GM23338 (cell line): ENCODE data around the gene LPP. TPM values are rescaled to one million over a fixed set of nuclear protein-coding genes. Genes with fewer than 3 reads are reported as not detected.
A peak's percentile ranks its signal among the peaks of the same experiment; 100 is the strongest.

Source experiments
- ATAC-seq: fragments of 200-7000 bp; cut with Tn5 transposase; 3 replicates; pipeline ENCODE4 v1.9.1; 2020
- DNase-seq: peaks from one replicate; pipeline ENCODE4 v3.0.0-alpha.2; 2015; ENCODE audit warnings: low spot score
- H2AFZ ChIP-seq: fragments of 200-600 bp; sonication (generic); 2 replicates; pipeline ENCODE4 v1.8.0; 2016; ENCODE audit warnings: antibody characterized with exemption, mild to moderate bottlenecking, moderate library complexity
- H3F3A ChIP-seq: fragments of 200-600 bp; sonication (generic); replicated peaks from 2 replicates; pipeline ENCODE4 v1.8.0; 2017; ENCODE audit warnings: antibody characterized with exemption, mixed run types, low read depth
- H3K27ac ChIP-seq: fragments of 200-600 bp; sonication (generic); 2 replicates; pipeline ENCODE4 v1.6.1; 2016; ENCODE audit warnings: low read depth
- H3K27me3 ChIP-seq: fragments of 200-600 bp; sonication (generic); 2 replicates; pipeline ENCODE4 v1.8.0; 2016; ENCODE audit warnings: mild to moderate bottlenecking, mixed run types, moderate library complexity; ENCODE audit not compliant: insufficient read depth
- H3K36me3 ChIP-seq: fragments of 200-600 bp; sonication (generic); 2 replicates; pipeline ENCODE4 v1.8.0; 2016; ENCODE audit warnings: mild to moderate bottlenecking; ENCODE audit not compliant: insufficient read depth
- H3K4me1 ChIP-seq: fragments of 200-600 bp; sonication (generic); 2 replicates; pipeline ENCODE4 v1.8.0; 2016; ENCODE audit warnings: mild to moderate bottlenecking, moderate library complexity; ENCODE audit not compliant: insufficient read depth
- H3K4me2 ChIP-seq: fragments of 200-600 bp; sonication (generic); 2 replicates; pipeline ENCODE4 v1.7.1; 2017; ENCODE audit warnings: mixed run types
- H3K4me3 ChIP-seq: fragments of 200-600 bp; sonication (generic); 2 replicates; pipeline ENCODE4 v1.6.1; 2016; ENCODE audit warnings: mixed run types
- H3K79me2 ChIP-seq: fragments of 200-600 bp; sonication (generic); replicated peaks from 2 replicates; pipeline ENCODE4 v1.8.0; 2017; ENCODE audit warnings: mild to moderate bottlenecking; ENCODE audit not compliant: insufficient read depth
- H3K9me2 ChIP-seq: fragments of 200-600 bp; sonication (generic); 2 replicates; pipeline ENCODE4 v1.8.0; 2017; ENCODE audit not compliant: insufficient read depth
- H4K20me1 ChIP-seq: fragments of 200-600 bp; sonication (generic); replicated peaks from 2 replicates; pipeline ENCODE4 v1.8.0; 2017; ENCODE audit warnings: mild to moderate bottlenecking; ENCODE audit not compliant: insufficient read depth
- H3K27ac Mint-ChIP-seq: 2 replicates; pipeline ENCODE4 v1.8.0; 2020; ENCODE audit warnings: inconsistent platforms, mild to moderate bottlenecking, moderate library complexity, mixed read lengths
- H3K27me3 Mint-ChIP-seq: 3 replicates; pipeline ENCODE4 v1.8.0; 2022; ENCODE audit warnings: low read depth, mild to moderate bottlenecking, moderate library complexity, mixed read lengths, inconsistent platforms; ENCODE audit not compliant: insufficient read depth, poor library complexity
- H3K36me3 Mint-ChIP-seq: 3 replicates; pipeline ENCODE4 v1.8.0; 2021; ENCODE audit warnings: low read depth, mild to moderate bottlenecking, inconsistent platforms, moderate library complexity, mixed read lengths
- H3K4me1 Mint-ChIP-seq: 3 replicates; pipeline ENCODE4 v1.8.0; 2020; ENCODE audit warnings: mild to moderate bottlenecking, inconsistent platforms, mixed read lengths
- H3K4me3 Mint-ChIP-seq: 3 replicates; pipeline ENCODE4 v1.8.0; 2021; ENCODE audit warnings: moderate library complexity, mild to moderate bottlenecking, inconsistent platforms, mixed read lengths
- H3K9me3 Mint-ChIP-seq: 3 replicates; pipeline ENCODE4 v1.8.0; 2020; ENCODE audit warnings: moderate library complexity, mild to moderate bottlenecking, inconsistent platforms, mixed read lengths
- CREB1 ChIP-seq: fragments of 250-450 bp; sonication (Bioruptor Pico); IDR thresholded peaks from 2 replicates; pipeline ENCODE4 v1.5.0; 2020; ENCODE audit warnings: low read depth, mild to moderate bottlenecking, moderate library complexity
- CTCF ChIP-seq, 2 experiments: fragments of 200-600 bp in 1 of 2; sonication (generic) in 1 of 2; conservative IDR thresholded peaks; 2 replicates each; pipeline versions ENCODE4 v1.5.1 to v1.6.1; 2016 to 2017; ENCODE audit warnings: antibody characterized with exemption in 2 of 2, low read depth in 2 of 2, mild to moderate bottlenecking in 2 of 2, moderate library complexity in 1 of 2
- EZH2 ChIP-seq: fragments of 200-600 bp; sonication (generic); IDR thresholded peaks from one replicate; pipeline ENCODE4 v1.8.0; 2017; ENCODE audit warnings: antibody characterized with exemption, mild to moderate bottlenecking, low read depth; ENCODE audit not compliant: unreplicated experiment
- EZH2phosphoT487 ChIP-seq: fragments of 200-600 bp; sonication (generic); IDR thresholded peaks from one replicate; pipeline ENCODE4 v1.8.1; 2018; ENCODE audit warnings: antibody characterized with exemption; ENCODE audit not compliant: unreplicated experiment
- JUNB ChIP-seq: IDR thresholded peaks from one replicate; pipeline ENCODE4 v1.6.1; 2016; ENCODE audit warnings: antibody characterized with exemption; ENCODE audit not compliant: unreplicated experiment
- NANOG ChIP-seq: IDR thresholded peaks from 2 replicates; pipeline ENCODE4 v1.6.1; 2016; ENCODE audit warnings: antibody characterized with exemption, borderline replicate concordance
- REST ChIP-seq: IDR thresholded peaks from one replicate; pipeline ENCODE4 v1.6.1; 2018; ENCODE audit warnings: antibody characterized with exemption; ENCODE audit not compliant: unreplicated experiment
- STAT1 ChIP-seq: IDR thresholded peaks from one replicate; pipeline ENCODE4 v1.6.1; 2016; ENCODE audit warnings: antibody characterized with exemption; ENCODE audit not compliant: unreplicated experiment
- polyA plus RNA-seq: library from polyadenylated mRNA; unstranded; fragments of >200 nt; fragmentation: Nextera tagmentation; extraction: Ambion mirVana; gene quantifications from 2 replicates; pipeline ENCODE4 v1.2.1, GENCODE V29; 2016
- total RNA-seq: library from RNA; depleted of rRNA; stranded (reverse); fragments of >200 nt; shearing (Covaris generic); gene quantifications from 2 replicates; pipeline ENCODE4 v1.2.3, GENCODE V29; 2014

LPP gene
- total and polyA plus RNA-seq, 2 experiments from 2014 or later = 23.0 to 35.2 TPM

GRCh38 chr3:188663839-188664238, 509.9 kb downstream of the LPP start:
- Histone ChIP-seq H3K79me2 (no peaks in the 10 kb centered on the region), H3K27ac (no peak overlapping the region)
- TF ChIP-seq EZH2phosphoT487 = no peak
- no peak for TF ChIP-seq NANOG
- TF ChIP-seq JUNB = no peak
- no peak for TF ChIP-seq EZH2

GRCh38 chr3:188664795-188665194, 510.8 kb downstream of the LPP start:
- Mint-ChIP-seq H3K4me1 (peaks cover 2% of the 10 kb centered on the region; the same call in 2 of the 3 replicates), H3K27me3 (no peaks in the 10 kb centered on the region), H3K27ac (no peak overlapping the region), H3K36me3 (peaks cover 4% of the 10 kb centered on the region; the same call in 1 of the 3 replicates), H3K9me3 (no peaks in the 10 kb centered on the region; the same call in 2 of the 3 replicates), H3K4me3 (no peak overlapping the region)
- Histone ChIP-seq H3K79me2 (no peaks in the 10 kb centered on the region), H3K4me1 (no peaks in the 10 kb centered on the region), H3K36me3 (no peaks in the 10 kb centered on the region), H3F3A (no peaks in the 10 kb centered on the region), H4K20me1 (no peaks in the 10 kb centered on the region), H3K4me3 (no peak overlapping the region), H3K27ac (no peak overlapping the region), H3K4me2 (no peak overlapping the region), H3K9me2 (no peaks in the 10 kb centered on the region), H3K27me3 (no peaks in the 10 kb centered on the region), H2AFZ (no peak overlapping the region)
- peak; percentile 90 for ATAC-seq
- peak; percentile 63 for DNase-seq
- TF ChIP-seq CTCF (conservative IDR thresholded peaks at IDR 0.05; ENCODE audit: low read depth in 2 of 2) (peak; percentile 61 to 84), CREB1 (no peak)

More at GRCh38 chr3:188663839-188664238, 509.9 kb downstream of the LPP start:
- Histone ChIP-seq H3K27me3 (no peaks in the 10 kb centered on the region), H3K4me3 (no peak overlapping the region), H3K4me2 (no peak overlapping the region), H3K36me3 (no peaks in the 10 kb centered on the region), H4K20me1 (no peaks in the 10 kb centered on the region), H3K9me2 (no peaks in the 10 kb centered on the region), H3F3A (no peaks in the 10 kb centered on the region), H2AFZ (no peak overlapping the region), H3K4me1 (no peaks in the 10 kb centered on the region)
- Mint-ChIP-seq H3K9me3 (no peaks in the 10 kb centered on the region; the same call in 2 of the 3 replicates), H3K27ac (no peak overlapping the region), H3K4me3 (no peak overlapping the region), H3K4me1 (peaks cover 2% of the 10 kb centered on the region; the same call in 2 of the 3 replicates), H3K36me3 (peaks cover under 1% of the 10 kb centered on the region; the same call in 1 of the 3 replicates), H3K27me3 (no peaks in the 10 kb centered on the region)
- DNase-seq (no peak), ATAC-seq (no peak; the same call in 2 of the 3 replicates)

- Mint-ChIP-seq H3K27ac (no peak overlapping the region), H3K9me3 (no peaks in the 10 kb centered on the region; the same call in 2 of the 3 replicates), H3K4me3 (no peak overlapping the region), H3K27me3 (no peaks in the 10 kb centered on the region), H3K36me3 (peaks cover 4% of the 10 kb centered on the region; the same call in 1 of the 3 replicates), H3K4me1 (peaks cover 16% of the 10 kb centered on the region)
- no peaks in the 10 kb centered on the region for H3K36me3 ChIP-seq
- H3K4me1 ChIP-seq = peaks cover 14% of the 10 kb centered on the region
- no peak overlapping the region for H2AFZ ChIP-seq
- H4K20me1 ChIP-seq = no peaks in the 10 kb centered on the region
- no peak for DNase-seq
- H3K27me3 ChIP-seq = no peaks in the 10 kb centered on the region
- no peaks in the 10 kb centered on the region for H3F3A ChIP-seq
- no peak overlapping the region for H3K27ac ChIP-seq
- H3K79me2 ChIP-seq = no peaks in the 10 kb centered on the region
- no peak overlapping the region for H3K4me2 ChIP-seq
- no peak for ATAC-seq
- no peak overlapping the region for H3K4me3 ChIP-seq
- H3K9me2 ChIP-seq = no peaks in the 10 kb centered on the region
- TF ChIP-seq STAT1 = no peak
- no peak for TF ChIP-seq REST
These were observed 514.0 kb downstream of the LPP start for GRCh38 chr3:188667926-188668325.
